Loucy (cell line): ENCODE measurements around the gene CDH2.

Source experiments
- H2AFZ ChIP-seq: fragments of 200-600 bp; sonication (generic); 2 replicates; pipeline ENCODE4 v1.6.0; 2016; ENCODE audit warnings: antibody characterized with exemption, mild to moderate bottlenecking, low read length, moderate library complexity
- H3F3A ChIP-seq: fragments of 200-600 bp; 2 replicates; pipeline ENCODE4 v1.6.0; 2016; ENCODE audit warnings: antibody characterized with exemption, low read depth, mild to moderate bottlenecking
- H3K27me3 ChIP-seq: fragments of 200-600 bp; sonication (generic); 2 replicates; pipeline ENCODE4 v1.6.1; 2014; ENCODE audit warnings: low read length, mild to moderate bottlenecking; ENCODE audit not compliant: insufficient read depth, poor library complexity, severe bottlenecking
- H3K36me3 ChIP-seq: fragments of 200-600 bp; sonication (generic); 2 replicates; pipeline ENCODE4 v1.6.1; 2016; ENCODE audit warnings: low read length; ENCODE audit not compliant: insufficient read depth
- H3K4me1 ChIP-seq: fragments of 200-600 bp; sonication (generic); 2 replicates; pipeline ENCODE4 v1.5.1; 2014; ENCODE audit warnings: low read length, mild to moderate bottlenecking; ENCODE audit not compliant: insufficient read depth, poor library complexity, severe bottlenecking
- H3K4me2 ChIP-seq: fragments of 200-600 bp; sonication (generic); 2 replicates; pipeline ENCODE4 v1.6.0; 2014; ENCODE audit warnings: antibody characterized with exemption, low read length, low read depth, mild to moderate bottlenecking; ENCODE audit not compliant: poor library complexity, severe bottlenecking
- H3K4me3 ChIP-seq: fragments of 200-600 bp; sonication (generic); 2 replicates; pipeline ENCODE4 v1.5.1; 2014; ENCODE audit warnings: low read length, mild to moderate bottlenecking, mixed read lengths; ENCODE audit not compliant: poor library complexity, severe bottlenecking
- H3K79me2 ChIP-seq: fragments of 200-600 bp; sonication (generic); 2 replicates; pipeline ENCODE4 v1.6.1; 2014; ENCODE audit warnings: low read length; ENCODE audit not compliant: insufficient read depth
- H3K9ac ChIP-seq: fragments of 200-600 bp; sonication (generic); 2 replicates; pipeline ENCODE4 v1.6.0; 2014; ENCODE audit warnings: mild to moderate bottlenecking, low read depth, low read length, moderate library complexity; ENCODE audit not compliant: poor library complexity, severe bottlenecking
- H3K9me2 ChIP-seq: fragments of 200-600 bp; sonication (generic); replicated peaks from 2 replicates; pipeline ENCODE4 v1.6.1; 2016; ENCODE audit warnings: low read depth, low read length, mixed read lengths
- H3K9me3 ChIP-seq: fragments of 200-600 bp; sonication (generic); 2 replicates; pipeline ENCODE4 v1.6.1; 2014; ENCODE audit warnings: mild to moderate bottlenecking, antibody characterized with exemption, low read length, low read depth; ENCODE audit not compliant: insufficient read depth
- H4K20me1 ChIP-seq: fragments of 200-600 bp; sonication (generic); 2 replicates; pipeline ENCODE4 v1.6.0; 2014; ENCODE audit warnings: antibody characterized with exemption, low read length, mild to moderate bottlenecking; ENCODE audit not compliant: insufficient read depth, poor library complexity, severe bottlenecking
- EZH2phosphoT487 ChIP-seq: fragments of 200-600 bp; IDR thresholded peaks from 2 replicates; pipeline ENCODE4 v1.6.1; 2018; ENCODE audit warnings: antibody characterized with exemption, mild to moderate bottlenecking, moderate library complexity, borderline replicate concordance
- TF ChIP-seq, protein P1 (sequence below): fragments of 200-600 bp; sonication (generic); conservative IDR thresholded peaks from 2 replicates; pipeline ENCODE4 v1.5.1; 2014; ENCODE audit warnings: mild to moderate bottlenecking, antibody characterized with exemption, low read length

The CDH2 gene

DNA sequence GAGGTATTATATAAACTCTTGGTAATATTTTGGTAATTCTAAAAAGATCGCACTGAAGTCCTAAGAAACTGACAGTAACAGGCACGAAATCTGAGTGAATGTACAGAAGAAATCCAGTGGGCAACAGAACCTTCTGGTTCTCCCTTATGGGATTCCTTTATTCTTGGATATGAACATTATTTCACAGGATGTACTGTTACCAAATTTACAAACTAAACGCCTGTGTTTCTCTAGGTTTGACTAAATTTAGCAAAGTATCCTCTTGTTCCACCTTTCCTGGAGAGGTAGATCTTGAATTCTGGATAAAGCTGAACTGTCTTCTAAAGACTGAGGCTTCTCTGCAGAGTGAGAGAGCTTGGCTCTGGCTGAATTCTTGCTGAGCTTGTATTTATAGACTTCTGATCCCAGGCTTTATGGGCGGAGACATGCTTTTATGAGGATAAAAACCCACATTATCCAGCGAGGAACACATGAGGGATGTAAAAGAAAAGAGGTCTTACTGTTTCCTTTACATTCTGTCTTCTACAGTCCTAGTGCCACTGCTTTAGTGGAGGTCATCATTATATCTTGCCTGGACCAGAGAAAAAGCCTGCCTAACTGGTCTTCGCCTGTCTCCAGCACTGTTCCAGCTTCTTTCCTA is 220.8 kb downstream of the CDH2 start:
- Histone ChIP-seq H3K4me2 (no peak overlapping the region), H2AFZ (no peak overlapping the region)

DNA sequence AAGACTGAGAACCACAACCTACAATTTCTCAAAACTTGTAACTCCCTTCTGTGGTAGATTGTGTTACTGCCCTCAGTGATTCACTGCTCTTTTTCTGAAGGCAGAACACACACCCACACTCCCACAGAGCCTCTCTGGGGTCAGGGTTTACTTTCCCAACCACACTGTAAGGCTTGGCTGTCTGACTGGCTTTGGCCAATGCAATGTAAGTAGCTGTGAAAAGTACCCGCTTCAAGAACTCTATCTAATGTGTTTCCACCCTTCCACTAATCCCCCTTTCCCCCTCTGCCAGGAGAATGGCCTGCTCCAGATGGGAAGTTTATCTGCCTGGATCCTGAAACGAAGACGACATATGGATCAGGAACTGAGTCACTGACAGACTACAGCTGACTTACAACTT is 222.7 kb downstream of the CDH2 start:
- Histone ChIP-seq H3K27me3 (no peaks in the 10 kb centered on the region), H3K4me2 (no peak overlapping the region), H2AFZ (no peak overlapping the region)

More for the DNA sequence above, 220.8 kb downstream of the CDH2 start:
- Histone ChIP-seq H3K36me3 (peaks cover 28% of the 10 kb centered on the region), H3K79me2 (no peaks in the 10 kb centered on the region), H3K27me3 (no peaks in the 10 kb centered on the region), H3K4me1 (no peaks in the 10 kb centered on the region), H3K9me2 (no peaks in the 10 kb centered on the region), H3F3A (no peaks in the 10 kb centered on the region), H3K4me3 (no peak overlapping the region), H3K9ac (no peak overlapping the region), H4K20me1 (no peaks in the 10 kb centered on the region), H3K9me3 (no peaks in the 10 kb centered on the region)
- TF ChIP-seq, protein P1, sequence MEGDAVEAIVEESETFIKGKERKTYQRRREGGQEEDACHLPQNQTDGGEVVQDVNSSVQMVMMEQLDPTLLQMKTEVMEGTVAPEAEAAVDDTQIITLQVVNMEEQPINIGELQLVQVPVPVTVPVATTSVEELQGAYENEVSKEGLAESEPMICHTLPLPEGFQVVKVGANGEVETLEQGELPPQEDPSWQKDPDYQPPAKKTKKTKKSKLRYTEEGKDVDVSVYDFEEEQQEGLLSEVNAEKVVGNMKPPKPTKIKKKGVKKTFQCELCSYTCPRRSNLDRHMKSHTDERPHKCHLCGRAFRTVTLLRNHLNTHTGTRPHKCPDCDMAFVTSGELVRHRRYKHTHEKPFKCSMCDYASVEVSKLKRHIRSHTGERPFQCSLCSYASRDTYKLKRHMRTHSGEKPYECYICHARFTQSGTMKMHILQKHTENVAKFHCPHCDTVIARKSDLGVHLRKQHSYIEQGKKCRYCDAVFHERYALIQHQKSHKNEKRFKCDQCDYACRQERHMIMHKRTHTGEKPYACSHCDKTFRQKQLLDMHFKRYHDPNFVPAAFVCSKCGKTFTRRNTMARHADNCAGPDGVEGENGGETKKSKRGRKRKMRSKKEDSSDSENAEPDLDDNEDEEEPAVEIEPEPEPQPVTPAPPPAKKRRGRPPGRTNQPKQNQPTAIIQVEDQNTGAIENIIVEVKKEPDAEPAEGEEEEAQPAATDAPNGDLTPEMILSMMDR: no peak
- TF ChIP-seq EZH2phosphoT487: no peak

DNA sequence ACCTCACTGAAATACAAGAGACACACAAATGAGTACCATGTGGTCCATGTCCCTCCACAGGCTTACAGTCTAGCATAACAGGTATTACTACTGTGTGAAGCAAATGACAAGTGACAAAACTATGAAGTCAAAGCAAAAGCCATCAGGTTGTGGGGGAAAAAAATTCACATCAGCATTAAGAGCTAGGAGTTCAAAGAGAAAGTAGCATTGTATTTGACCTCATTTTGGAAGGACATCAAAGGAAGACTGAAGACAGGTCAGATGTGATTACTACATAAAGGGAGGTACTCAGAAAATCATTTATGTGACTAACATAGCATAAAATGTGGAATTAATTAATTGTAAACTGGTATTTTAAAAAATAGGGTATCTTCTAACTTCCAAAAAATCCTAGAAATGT is 224.2 kb downstream of the CDH2 start:
- Histone ChIP-seq H3K27me3 (no peaks in the 10 kb centered on the region), H3F3A (no peaks in the 10 kb centered on the region), H3K4me3 (no peak overlapping the region), H3K9me3 (no peaks in the 10 kb centered on the region), H3K79me2 (no peaks in the 10 kb centered on the region), H3K4me2 (no peak overlapping the region), H3K36me3 (peaks cover 13% of the 10 kb centered on the region; the same call in 1 of the 2 replicates), H3K9me2 (no peaks in the 10 kb centered on the region), H4K20me1 (no peaks in the 10 kb centered on the region), H3K9ac (no peak overlapping the region), H2AFZ (no peak overlapping the region), H3K4me1 (no peaks in the 10 kb centered on the region)
- TF ChIP-seq, protein P1: no peak
- no peak for TF ChIP-seq EZH2phosphoT487

More for the DNA sequence above, 222.7 kb downstream of the CDH2 start:
- Histone ChIP-seq H3K9me3 (no peaks in the 10 kb centered on the region), H3K36me3 (peaks cover 17% of the 10 kb centered on the region; the same call in 1 of the 2 replicates), H3K9ac (no peak overlapping the region), H3K4me3 (no peak overlapping the region), H3K79me2 (no peaks in the 10 kb centered on the region), H3K4me1 (no peaks in the 10 kb centered on the region), H3K9me2 (no peaks in the 10 kb centered on the region), H3F3A (no peaks in the 10 kb centered on the region), H4K20me1 (no peaks in the 10 kb centered on the region)
- TF ChIP-seq EZH2phosphoT487: no peak
- TF ChIP-seq, protein P1: no peak
